NCI-H446 (cell line): Measurements from ENCODE around the gene MDP1.
"Not testable (repeated sequence)": the region's sequence is repeated elsewhere in the genome, so short reads cannot be mapped to it uniquely, and the experiment has no call there.

Experiments used
- DNase-seq, 2 experiments: peaks; one replicate each; lab custom pipeline; 2025; lab: John Stamatoyannopoulos, UW

Gene MDP1

GRCh38 chr14:24231263-24232120 lies 15.6 kb upstream of the MDP1 start:
- no peak for DNase-seq

GRCh38 chr14:24228902-24229301 lies 13.0 kb upstream of the MDP1 start:
- DNase-seq: no peak

GRCh38 chr14:24226473-24226872 lies 10.6 kb upstream of the MDP1 start:
- DNase-seq: no peak

- DNase-seq: no peak
Measured at GRCh38 chr14:24224618-24225071, 8.8 kb upstream of the MDP1 start.

GRCh38 chr14:24222987-24223386 lies 7.1 kb upstream of the MDP1 start:
- DNase-seq: not testable (repeated sequence)

GRCh38 chr14:24219521-24219920 lies 3.7 kb upstream of the MDP1 start:
- DNase-seq: no peak

GRCh38 chr14:24219080-24219479 lies 3.2 kb upstream of the MDP1 start:
- DNase-seq: no peak

GRCh38 chr14:24216876-24217275 lies 1.0 kb upstream of the MDP1 start:
- not testable (repeated sequence) for DNase-seq

- no peak for DNase-seq
Measured at GRCh38 chr14:24216345-24216699, 456 bp upstream of the MDP1 start.

- no peak for DNase-seq
Measured at GRCh38 chr14:24213866-24214662, 1.8 kb downstream of the MDP1 start.

GRCh38 chr14:24212924-24213865 lies 2.7 kb downstream of the MDP1 start, which contains the start of gene CHMP4A:
CHMP4A (minus strand) TSS chr14:24213488; CDS start chr14:24213439, 49 bp downstream.
- peak; percentile 97 to 98 for DNase-seq

GRCh38 chr14:24211311-24211710 lies 4.6 kb downstream of the MDP1 start:
- no peak for DNase-seq

GRCh38 chr14:24207625-24208024 lies 8.2 kb downstream of the MDP1 start:
- DNase-seq: no peak

GRCh38 chr14:24207104-24207551 lies 8.7 kb downstream of the MDP1 start:
- no peak for DNase-seq

GRCh38 chr14:24206260-24207103 lies 9.4 kb downstream of the MDP1 start:
- DNase-seq: no peak

GRCh38 chr14:24204163-24205146 lies 11.4 kb downstream of the MDP1 start:
- DNase-seq: no peak

GRCh38 chr14:24203249-24203886 lies 12.5 kb downstream of the MDP1 start:
- DNase-seq: not testable (repeated sequence)

GRCh38 chr14:24202538-24202937 lies 13.3 kb downstream of the MDP1 start:
- not testable (repeated sequence) for DNase-seq
